Mucosa of rectum (tissue), 2 donors: ENCODE data around the gene ATAD3A.
A peak's percentile ranks its signal among the peaks of the same experiment; 100 is the strongest.

Source experiments
- H3K27ac ChIP-seq, 2 donors: one replicate each; pipeline ENCODE4 v1.7.0; 2013; ENCODE audit warnings: inconsistent platforms in 2 of 2, low read depth in 2 of 2, low read length in 2 of 2
- H3K27me3 ChIP-seq, 2 donors: one replicate each; pipeline ENCODE4 v1.7.0; 2013; ENCODE audit warnings: low read length in 2 of 2; ENCODE audit not compliant: control insufficient read depth in 2 of 2, insufficient read depth in 2 of 2
- H3K36me3 ChIP-seq, 2 donors: one replicate each; pipeline ENCODE4 v1.7.0; 2013; ENCODE audit warnings: low read length in 2 of 2; ENCODE audit not compliant: control insufficient read depth in 2 of 2, insufficient read depth in 2 of 2
- H3K4me1 ChIP-seq, 2 donors: one replicate each; pipeline ENCODE4 v1.7.0; 2013; ENCODE audit warnings: low read length in 2 of 2, mild to moderate bottlenecking in 1 of 2; ENCODE audit not compliant: control insufficient read depth in 2 of 2, insufficient read depth in 2 of 2
- H3K4me3 ChIP-seq, 2 donors: one replicate each; pipeline ENCODE4 v1.7.0; 2013; ENCODE audit warnings: low read length in 2 of 2
- H3K9ac ChIP-seq, 2 donors: one replicate each; pipeline ENCODE4 v1.7.0; 2013; ENCODE audit warnings: low read length in 2 of 2, low read depth in 1 of 2, mild to moderate bottlenecking in 1 of 2
- H3K9me3 ChIP-seq, 2 donors: one replicate each; pipeline ENCODE4 v1.7.0; 2013; ENCODE audit warnings: low read length in 2 of 2; ENCODE audit not compliant: control insufficient read depth in 2 of 2
- donor health status: healthy.
- donor health status: Normal muscosa, but diverticular disease.

ATAD3A gene

DNA sequence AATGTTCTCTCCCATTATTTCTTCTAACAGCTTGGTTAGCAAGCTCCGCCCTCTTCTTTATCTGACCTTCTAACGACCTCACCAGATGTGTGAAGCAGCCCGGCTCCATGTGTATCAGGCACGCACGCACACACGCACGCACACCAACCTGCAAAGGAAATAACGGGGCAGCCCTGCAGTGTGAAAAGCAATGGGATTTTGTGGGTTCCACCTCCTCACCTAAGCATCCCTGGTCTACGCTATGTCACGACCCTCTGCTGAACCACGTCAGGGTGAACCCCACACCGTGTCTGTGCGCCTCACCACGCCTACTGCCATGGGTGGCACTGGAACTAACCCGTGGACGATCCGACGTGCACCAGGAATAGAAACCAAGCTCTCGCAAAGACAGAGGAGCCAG lies 52.3 kb downstream of the ATAD3A start:
- no peaks in the 10 kb centered on the region for H3K4me1 ChIP-seq
- no peak overlapping the region for H3K9ac ChIP-seq
- no peak overlapping the region for H3K4me3 ChIP-seq
- peaks cover 34 to 51% of the 10 kb centered on the region in 2 donors for H3K36me3 ChIP-seq
- no peaks in the 10 kb centered on the region for H3K9me3 ChIP-seq
- H3K27ac ChIP-seq = no peak overlapping the region
- H3K27me3 ChIP-seq = no peaks in the 10 kb centered on the region

DNA sequence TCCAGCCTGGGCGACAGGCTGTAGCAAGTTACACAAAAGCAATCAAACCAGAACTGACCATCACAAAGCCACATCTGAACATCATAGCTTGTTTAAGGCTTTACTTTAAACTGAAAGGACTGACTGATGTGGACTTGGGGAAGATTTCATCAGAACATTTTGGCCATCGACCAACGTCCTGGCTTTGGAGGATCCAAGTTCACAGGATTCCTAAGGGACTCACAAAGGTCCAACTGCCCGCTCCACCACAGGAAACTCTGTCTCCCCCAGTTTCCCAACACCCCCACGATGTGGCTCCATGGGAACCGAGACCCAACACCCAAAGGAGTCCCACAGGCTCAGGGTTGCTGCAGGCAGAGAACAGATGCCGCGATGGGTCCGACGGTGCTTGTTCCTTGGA lies 53.4 kb downstream of the ATAD3A start:
- Histone ChIP-seq H3K4me1 (peaks cover 0 to 2% of the 10 kb centered on the region in 2 donors), H3K36me3 (peaks cover 35 to 59% of the 10 kb centered on the region in 2 donors), H3K9ac (no peak overlapping the region), H3K27ac (no peak overlapping the region), H3K27me3 (no peaks in the 10 kb centered on the region), H3K4me3 (no peak overlapping the region), H3K9me3 (no peaks in the 10 kb centered on the region)

DNA sequence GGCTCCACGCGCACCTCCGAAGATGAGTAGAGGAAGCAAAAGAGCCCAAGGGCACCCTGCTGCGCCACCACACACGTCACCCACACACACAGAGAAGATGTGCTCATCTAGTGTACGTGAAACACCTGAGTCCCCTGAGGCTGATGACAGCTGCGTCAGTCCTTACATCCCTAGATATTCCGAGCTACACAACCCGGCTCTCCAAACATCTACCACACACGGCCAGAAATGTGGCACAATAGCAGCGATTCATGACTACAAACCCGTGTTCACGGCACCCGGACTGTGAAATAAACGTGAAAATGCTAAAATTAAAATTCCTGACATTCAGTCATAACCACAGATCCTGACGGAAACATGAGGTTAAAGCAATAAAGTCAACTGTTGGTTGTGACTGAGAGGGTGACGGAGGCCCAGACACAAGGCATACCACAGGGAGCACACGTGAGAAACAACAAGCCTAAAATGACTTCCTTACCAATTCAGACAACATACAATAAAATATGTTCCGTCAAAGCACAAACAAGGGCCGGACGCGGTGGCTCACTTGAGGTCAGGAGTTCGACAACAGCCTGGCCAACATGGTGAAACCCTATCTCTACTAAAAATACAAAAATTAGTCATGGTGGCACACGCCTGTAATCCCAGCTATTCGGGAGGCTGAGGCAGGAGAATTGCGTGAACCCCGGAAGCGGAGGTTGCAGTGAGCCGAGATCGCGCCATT lies 55.4 kb downstream of the ATAD3A start:
- Histone ChIP-seq H3K4me1 (peaks cover 0 to 2% of the 10 kb centered on the region in 2 donors), H3K9ac (no peak overlapping the region), H3K27ac (no peak overlapping the region), H3K9me3 (no peaks in the 10 kb centered on the region), H3K27me3 (no peaks in the 10 kb centered on the region), H3K36me3 (peaks cover 28 to 49% of the 10 kb centered on the region in 2 donors), H3K4me3 (no peak overlapping the region)

DNA sequence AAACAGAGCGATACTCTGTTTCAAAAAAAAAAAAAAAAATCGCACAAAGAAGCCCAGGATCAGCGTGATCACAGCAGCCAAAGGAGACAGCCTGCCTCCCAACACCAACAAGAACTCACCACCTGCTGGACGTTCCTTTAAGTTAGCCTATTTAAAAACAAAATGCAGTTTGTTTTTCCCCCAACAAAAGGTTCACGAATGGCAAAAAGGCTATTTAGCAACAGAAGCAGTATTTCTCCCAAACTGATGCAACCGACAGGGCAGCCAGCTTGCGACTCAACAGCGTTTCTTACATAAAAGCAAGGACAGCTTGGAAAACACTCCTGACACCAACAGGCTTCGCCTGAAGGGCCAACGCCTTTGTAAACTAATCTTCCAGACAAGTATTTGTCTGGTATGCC lies 55.9 kb downstream of the ATAD3A start:
- Histone ChIP-seq H3K9me3 (no peaks in the 10 kb centered on the region), H3K9ac (no peak overlapping the region), H3K36me3 (peaks cover 22 to 43% of the 10 kb centered on the region in 2 donors), H3K4me1 (peaks cover 0 to 2% of the 10 kb centered on the region in 2 donors), H3K4me3 (no peak overlapping the region), H3K27me3 (no peaks in the 10 kb centered on the region), H3K27ac (no peak overlapping the region)

DNA sequence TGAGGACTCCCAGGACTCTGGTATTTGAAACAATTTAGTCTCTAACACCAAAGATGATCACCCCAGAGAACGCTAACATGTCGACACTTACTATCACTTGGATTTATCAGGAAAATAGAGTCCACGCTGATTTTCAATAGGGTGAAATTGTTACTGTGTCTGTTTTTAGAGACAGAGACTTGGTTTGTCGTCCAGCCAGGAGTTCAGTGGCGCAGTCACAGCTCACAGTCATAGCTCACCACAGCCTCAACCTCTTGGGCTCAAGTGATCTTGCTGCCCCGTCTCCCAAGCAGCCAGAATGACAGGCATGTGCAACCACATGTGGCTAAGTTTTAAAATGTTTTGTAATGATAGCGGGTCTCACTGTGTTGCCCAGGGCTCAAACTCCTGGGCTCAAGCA lies 57.4 kb downstream of the ATAD3A start:
- Histone ChIP-seq H3K36me3 (peaks cover 17 to 29% of the 10 kb centered on the region in 2 donors), H3K9me3 (no peaks in the 10 kb centered on the region), H3K9ac (no peak overlapping the region), H3K27ac (no peak overlapping the region), H3K4me1 (peaks cover 3 to 8% of the 10 kb centered on the region in 2 donors), H3K27me3 (no peaks in the 10 kb centered on the region), H3K4me3 (no peak overlapping the region)

DNA sequence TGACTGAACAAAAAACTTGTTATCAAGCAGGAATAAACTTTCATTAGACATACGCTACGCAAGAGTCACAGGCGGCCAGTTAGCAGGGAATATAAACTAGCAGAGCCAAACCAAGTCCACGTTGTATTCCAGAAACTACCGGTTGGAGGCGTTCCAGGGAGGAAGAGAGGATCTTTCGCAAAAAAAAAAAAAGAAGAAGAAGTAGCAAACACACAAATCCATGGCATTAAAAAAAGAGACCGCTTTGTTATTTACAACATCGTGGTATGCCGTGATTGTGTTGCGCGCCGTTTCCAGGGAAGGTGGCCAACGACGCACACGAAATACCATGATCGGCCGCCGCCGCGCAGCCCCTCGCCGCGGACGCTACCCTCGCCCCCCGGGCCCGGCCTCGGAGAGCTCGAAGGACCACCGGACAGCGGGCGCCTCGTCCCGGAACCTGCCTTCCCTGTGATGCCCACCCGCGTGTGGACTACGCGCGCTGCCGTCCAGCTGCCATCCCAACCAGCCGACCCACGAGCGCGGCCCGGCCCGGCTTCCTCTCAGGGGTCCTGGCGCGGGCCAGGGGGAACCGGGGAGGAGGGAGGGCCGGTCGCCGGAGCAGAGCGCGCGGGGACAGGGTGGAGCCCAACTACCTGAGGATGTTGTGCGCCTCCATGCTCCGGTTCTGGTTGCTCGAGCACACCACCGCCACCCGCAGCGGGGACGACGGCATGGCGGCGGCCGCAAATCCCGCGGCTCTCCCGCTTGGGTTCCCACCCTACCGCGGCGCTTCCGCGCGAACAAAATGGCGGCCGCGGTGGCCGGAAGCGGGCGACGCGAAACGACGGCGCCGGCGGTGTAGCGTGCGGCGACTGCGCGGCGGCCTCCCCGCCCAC lies 62.1 kb downstream of the ATAD3A start:
- peak overlapping the region; percentile 99 to 100 for H3K9ac ChIP-seq
- peak overlapping the region; percentile 94 to 99 for H3K4me3 ChIP-seq
- peak overlapping the region; percentile 99 for H3K27ac ChIP-seq
- H3K9me3 ChIP-seq = no peaks in the 10 kb centered on the region
- H3K36me3 ChIP-seq = peaks cover 8 to 15% of the 10 kb centered on the region in 2 donors
- H3K4me1 ChIP-seq = peaks cover 14 to 19% of the 10 kb centered on the region in 2 donors
- H3K27me3 ChIP-seq = no peaks in the 10 kb centered on the region

DNA sequence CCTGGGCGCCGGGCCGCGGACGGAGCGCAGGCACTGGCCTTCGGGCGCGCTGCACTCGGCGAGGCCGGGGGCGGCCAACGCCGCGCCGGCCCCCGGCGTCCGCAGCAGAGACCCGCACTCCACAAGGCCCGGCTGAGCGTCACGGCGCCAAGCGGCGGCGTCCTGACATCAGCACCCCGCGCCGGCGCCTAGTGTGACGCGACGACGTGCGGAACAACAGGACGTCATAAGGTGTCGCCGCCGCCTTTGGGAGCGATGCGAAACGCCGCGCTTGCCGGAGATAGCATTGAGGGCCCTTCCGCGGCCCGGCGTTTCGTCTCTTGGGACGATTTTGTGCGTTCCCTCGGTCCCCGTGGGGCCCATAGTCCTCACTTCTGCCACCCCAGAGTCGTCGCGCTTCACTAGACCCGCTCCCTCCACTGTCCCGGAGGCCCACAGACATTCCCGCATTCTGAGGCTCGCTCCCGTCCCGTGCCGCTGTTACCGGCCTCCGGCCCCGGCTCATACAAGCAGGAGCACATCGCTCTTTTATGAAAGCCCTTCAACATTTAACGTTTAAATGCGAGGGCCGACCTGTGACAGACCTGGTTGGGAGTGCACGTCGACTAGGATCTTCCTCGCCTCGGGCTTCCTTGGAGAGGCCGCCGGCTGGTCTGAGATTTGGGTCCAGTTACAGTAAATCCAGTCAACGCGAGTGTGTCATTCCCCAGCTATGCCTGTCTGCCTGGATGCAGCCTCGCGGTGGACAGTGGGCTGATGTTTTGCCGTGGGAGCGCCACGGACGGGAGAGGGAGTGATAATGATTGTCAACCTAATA lies 63.0 kb downstream of the ATAD3A start, which contains the start of gene SSU72:
Gene SSU72 (minus strand): TSS at position 143 of the 817 bp plus-strand sequence. CDS start 306 bp downstream, outside the sequence.
- peak within 1 kb of the TSS; percentile 99 to 100 for H3K9ac ChIP-seq
- H3K9me3 ChIP-seq = no peaks in the 10 kb centered on the region
- peak within 1 kb of the TSS; percentile 99 for H3K27ac ChIP-seq
- peaks cover 14 to 19% of the 10 kb centered on the region in 2 donors for H3K4me1 ChIP-seq
- peaks cover 7 to 8% of the 10 kb centered on the region in 2 donors for H3K36me3 ChIP-seq
- H3K27me3 ChIP-seq = no peaks in the 10 kb centered on the region
- peak within 1 kb of the TSS; percentile 94 to 99 for H3K4me3 ChIP-seq

DNA sequence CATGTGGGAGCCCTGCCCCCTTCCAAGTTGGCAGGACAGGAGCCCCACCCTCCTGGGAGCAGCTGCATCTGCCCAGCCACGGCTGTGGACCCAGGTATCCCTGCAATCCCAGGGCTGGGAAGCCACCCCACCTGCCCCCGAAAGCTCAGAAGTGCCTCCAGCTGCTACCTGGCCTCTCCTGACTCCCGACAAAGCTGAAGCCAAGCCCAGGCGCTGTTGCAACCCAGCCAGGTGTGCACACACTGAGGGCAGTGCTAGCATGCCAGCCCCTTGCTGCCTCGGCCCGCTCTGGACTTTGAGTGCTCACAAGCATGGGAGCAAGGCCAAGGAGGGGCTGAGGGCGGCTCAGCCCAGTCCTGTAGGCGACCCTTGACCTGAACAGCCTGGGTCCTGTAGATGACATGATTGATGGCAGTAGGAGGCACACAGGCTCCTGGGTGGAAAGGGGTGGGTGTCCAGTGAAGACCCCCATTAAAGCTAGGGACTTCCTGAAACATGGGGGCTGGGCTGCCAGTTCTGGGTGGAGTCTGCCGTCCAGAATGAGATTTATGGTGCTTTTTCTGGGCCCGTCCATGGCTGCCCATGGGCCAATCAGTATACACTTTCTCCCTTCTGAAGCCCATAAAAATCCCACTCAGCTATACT lies 65.5 kb downstream of the ATAD3A start:
- H3K36me3 ChIP-seq = no peaks in the 10 kb centered on the region
- H3K4me1 ChIP-seq = peaks cover 14 to 17% of the 10 kb centered on the region in 2 donors
- H3K4me3 ChIP-seq = no peak overlapping the region
- H3K27me3 ChIP-seq = peaks cover 0 to 3% of the 10 kb centered on the region in 2 donors
- peak overlapping the region in 1 of 2 donors; percentile 9 for H3K27ac ChIP-seq
- peak overlapping the region in 1 of 2 donors; percentile 18 for H3K9ac ChIP-seq
- H3K9me3 ChIP-seq = no peaks in the 10 kb centered on the region

DNA sequence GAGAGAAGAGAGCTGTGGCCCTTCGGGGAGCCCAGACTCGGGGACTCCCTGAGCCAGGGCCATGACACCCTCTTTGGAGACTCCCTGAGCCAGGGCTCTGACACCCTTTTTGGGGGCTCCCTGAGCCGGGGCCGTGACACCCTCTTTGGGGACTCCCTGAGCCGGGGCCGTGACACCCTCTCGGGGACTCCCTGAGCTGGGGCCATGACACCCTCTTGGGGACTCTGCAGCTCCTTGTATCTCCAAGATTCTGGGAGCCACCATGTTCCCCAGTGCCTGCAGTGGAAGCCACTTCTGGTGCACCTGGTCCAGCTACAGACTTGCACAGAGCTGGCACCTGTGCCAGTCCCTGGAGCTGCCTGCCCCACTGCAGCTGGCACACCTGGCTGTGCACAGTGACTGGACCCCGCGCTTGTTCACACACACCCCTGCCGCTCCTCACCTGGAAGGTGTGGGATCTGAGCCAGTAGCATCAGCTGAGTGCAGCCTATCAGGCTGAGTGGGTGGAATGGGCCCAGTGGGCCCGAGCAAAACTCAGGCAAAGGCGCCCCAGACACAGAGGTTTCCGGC lies 66.5 kb downstream of the ATAD3A start:
- no peaks in the 10 kb centered on the region for H3K36me3 ChIP-seq
- H3K9me3 ChIP-seq = no peaks in the 10 kb centered on the region
- H3K4me3 ChIP-seq = no peak overlapping the region
- H3K9ac ChIP-seq = no peak overlapping the region
- H3K27ac ChIP-seq = no peak overlapping the region
- H3K27me3 ChIP-seq = peaks cover 0 to 6% of the 10 kb centered on the region in 2 donors
- H3K4me1 ChIP-seq = peaks cover 12 to 14% of the 10 kb centered on the region in 2 donors
